ENCODE data around the gene PARD3B. TPM values are rescaled to one million over a fixed set of nuclear protein-coding genes. Genes with fewer than 3 reads are reported as not detected.

PARD3B gene
- total and polyA plus RNA-seq, 2 of the 13 experiments (the other 11 are each of a cell fraction or from before 2014, with no cell fraction given): 0.71 to 2.3 TPM

DNA sequence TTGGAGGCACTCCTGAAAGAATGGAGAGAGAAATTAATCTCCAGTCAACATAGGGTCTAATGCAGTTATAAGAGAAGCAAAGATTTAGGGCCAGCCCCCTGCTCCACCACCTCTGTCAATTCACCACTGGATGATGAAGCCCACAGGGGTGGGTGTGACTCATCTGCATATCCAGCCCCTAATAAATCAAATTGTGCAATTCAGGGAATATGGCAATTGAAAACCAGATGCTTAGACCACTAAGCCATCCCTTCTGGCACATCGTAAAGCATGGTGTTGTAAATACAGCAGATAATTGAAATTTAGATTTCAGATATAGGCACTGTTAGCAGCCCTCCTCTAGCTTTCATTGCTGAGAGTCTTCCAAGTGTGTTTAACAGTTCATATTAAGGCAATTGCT lies 541.4 kb downstream of the PARD3B start:
- TF ChIP-seq FOSL1 (CRISPR knock-in tag; IDR thresholded peaks at IDR 0.05; ENCODE audit: borderline replicate concordance) (no peak), SALL1 (CRISPR knock-in tag; IDR thresholded peaks at IDR 0.05) (no peak), ZNF124 (CRISPR knock-in tag; IDR thresholded peaks at IDR 0.05) (no peak), ZNF430 (CRISPR knock-in tag; IDR thresholded peaks at IDR 0.05) (no peak), ZNF24 (IDR thresholded peaks at IDR 0.05) (no peak), SP140L (CRISPR knock-in tag; IDR thresholded peaks at IDR 0.05; ENCODE audit: borderline replicate concordance) (no peak), ZNF644 (CRISPR knock-in tag; IDR thresholded peaks at IDR 0.05; ENCODE audit: low read depth) (no peak), IRF2 (CRISPR knock-in tag; IDR thresholded peaks at IDR 0.05) (no peak), KDM6A (CRISPR knock-in tag; IDR thresholded peaks at IDR 0.05; ENCODE audit: low read depth) (no peak), ZNF510 (CRISPR knock-in tag; IDR thresholded peaks at IDR 0.05; ENCODE audit: low read depth) (no peak)
- TF ChIP-seq, protein P1, sequence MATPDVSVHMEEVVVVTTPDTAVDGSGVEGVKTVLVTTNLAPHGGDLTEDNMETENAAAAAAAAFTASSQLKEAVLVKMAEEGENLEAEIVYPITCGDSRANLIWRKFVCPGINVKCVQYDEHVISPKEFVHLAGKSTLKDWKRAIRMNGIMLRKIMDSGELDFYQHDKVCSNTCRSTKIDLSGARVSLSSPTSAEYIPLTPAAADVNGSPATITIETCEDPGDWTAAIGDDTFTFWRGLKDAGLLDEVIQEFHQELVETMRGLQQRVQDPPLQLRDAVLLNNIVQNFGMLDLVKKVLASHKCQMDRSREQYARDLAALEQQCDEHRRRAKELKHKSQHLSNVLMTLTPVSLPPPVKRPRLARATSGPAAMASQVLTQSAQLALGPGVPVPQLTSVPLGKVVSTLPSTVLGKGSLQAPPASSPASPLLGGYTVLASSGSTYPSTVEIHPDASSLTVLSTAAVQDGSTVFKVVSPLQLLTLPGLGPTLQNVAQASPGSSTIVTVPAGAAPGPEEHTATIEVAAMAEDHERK (CRISPR knock-in tag; IDR thresholded peaks at IDR 0.05; ENCODE audit: low read depth): no peak
- TF ChIP-seq, protein P2, sequence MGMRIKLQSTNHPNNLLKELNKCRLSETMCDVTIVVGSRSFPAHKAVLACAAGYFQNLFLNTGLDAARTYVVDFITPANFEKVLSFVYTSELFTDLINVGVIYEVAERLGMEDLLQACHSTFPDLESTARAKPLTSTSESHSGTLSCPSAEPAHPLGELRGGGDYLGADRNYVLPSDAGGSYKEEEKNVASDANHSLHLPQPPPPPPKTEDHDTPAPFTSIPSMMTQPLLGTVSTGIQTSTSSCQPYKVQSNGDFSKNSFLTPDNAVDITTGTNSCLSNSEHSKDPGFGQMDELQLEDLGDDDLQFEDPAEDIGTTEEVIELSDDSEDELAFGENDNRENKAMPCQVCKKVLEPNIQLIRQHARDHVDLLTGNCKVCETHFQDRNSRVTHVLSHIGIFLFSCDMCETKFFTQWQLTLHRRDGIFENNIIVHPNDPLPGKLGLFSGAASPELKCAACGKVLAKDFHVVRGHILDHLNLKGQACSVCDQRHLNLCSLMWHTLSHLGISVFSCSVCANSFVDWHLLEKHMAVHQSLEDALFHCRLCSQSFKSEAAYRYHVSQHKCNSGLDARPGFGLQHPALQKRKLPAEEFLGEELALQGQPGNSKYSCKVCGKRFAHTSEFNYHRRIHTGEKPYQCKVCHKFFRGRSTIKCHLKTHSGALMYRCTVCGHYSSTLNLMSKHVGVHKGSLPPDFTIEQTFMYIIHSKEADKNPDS (CRISPR knock-in tag; IDR thresholded peaks at IDR 0.05): no peak
- TF ChIP-seq, protein P3, sequence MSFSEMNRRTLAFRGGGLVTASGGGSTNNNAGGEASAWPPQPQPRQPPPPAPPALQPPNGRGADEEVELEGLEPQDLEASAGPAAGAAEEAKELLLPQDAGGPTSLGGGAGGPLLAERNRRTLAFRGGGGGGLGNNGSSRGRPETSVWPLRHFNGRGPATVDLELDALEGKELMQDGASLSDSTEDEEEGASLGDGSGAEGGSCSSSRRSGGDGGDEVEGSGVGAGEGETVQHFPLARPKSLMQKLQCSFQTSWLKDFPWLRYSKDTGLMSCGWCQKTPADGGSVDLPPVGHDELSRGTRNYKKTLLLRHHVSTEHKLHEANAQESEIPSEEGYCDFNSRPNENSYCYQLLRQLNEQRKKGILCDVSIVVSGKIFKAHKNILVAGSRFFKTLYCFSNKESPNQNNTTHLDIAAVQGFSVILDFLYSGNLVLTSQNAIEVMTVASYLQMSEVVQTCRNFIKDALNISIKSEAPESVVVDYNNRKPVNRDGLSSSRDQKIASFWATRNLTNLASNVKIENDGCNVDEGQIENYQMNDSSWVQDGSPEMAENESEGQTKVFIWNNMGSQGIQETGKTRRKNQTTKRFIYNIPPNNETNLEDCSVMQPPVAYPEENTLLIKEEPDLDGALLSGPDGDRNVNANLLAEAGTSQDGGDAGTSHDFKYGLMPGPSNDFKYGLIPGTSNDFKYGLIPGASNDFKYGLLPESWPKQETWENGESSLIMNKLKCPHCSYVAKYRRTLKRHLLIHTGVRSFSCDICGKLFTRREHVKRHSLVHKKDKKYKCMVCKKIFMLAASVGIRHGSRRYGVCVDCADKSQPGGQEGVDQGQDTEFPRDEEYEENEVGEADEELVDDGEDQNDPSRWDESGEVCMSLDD (CRISPR knock-in tag; IDR thresholded peaks at IDR 0.05; ENCODE audit: borderline replicate concordance): no peak
- TF ChIP-seq, protein P4, sequence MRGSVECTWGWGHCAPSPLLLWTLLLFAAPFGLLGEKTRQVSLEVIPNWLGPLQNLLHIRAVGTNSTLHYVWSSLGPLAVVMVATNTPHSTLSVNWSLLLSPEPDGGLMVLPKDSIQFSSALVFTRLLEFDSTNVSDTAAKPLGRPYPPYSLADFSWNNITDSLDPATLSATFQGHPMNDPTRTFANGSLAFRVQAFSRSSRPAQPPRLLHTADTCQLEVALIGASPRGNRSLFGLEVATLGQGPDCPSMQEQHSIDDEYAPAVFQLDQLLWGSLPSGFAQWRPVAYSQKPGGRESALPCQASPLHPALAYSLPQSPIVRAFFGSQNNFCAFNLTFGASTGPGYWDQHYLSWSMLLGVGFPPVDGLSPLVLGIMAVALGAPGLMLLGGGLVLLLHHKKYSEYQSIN (CRISPR knock-in tag; IDR thresholded peaks at IDR 0.05; ENCODE audit: borderline replicate concordance): no peak
- no peaks in the 10 kb centered on the region for H3K4me1 ChIP-seq (ENCODE audit: insufficient read depth, low read length)
- DNase-seq (ENCODE audit: low spot score) (no peak), FAIRE-seq (no peak), ATAC-seq (no peak)
- no peaks in the 10 kb centered on the region for H3K79me2 ChIP-seq (ENCODE audit: insufficient read depth, low read length)
- intact Hi-C loops (cut with micrococcal nuclease; ENCODE audit: unreplicated experiment): no loop called here
- H4K20me1 ChIP-seq (ENCODE audit: insufficient read depth, low read length): no peaks in the 10 kb centered on the region
- H3K9ac ChIP-seq (ENCODE audit: insufficient read depth, low read depth, low read length): no peak overlapping the region
- H3K27ac ChIP-seq (ENCODE audit: extremely low read length, insufficient read depth, low read length): no peak overlapping the region
- H2AFZ ChIP-seq (ENCODE audit: low read length): no peak overlapping the region
- ChIA-PET CTCF (ENCODE audit: low intra/inter-chr PET ratio, low total read pairs) (no interaction called here), POLR2A (no interaction called here)
- H3K27me3 ChIP-seq (ENCODE audit: control insufficient read depth in 1 of 2, insufficient read depth in 2 of 2, low read length in 2 of 2): no peaks in the 10 kb centered on the region
- H3K36me3 ChIP-seq (replicated peaks in 1 of 2; ENCODE audit: control insufficient read depth in 1 of 2, insufficient read depth in 2 of 2, low read length in 2 of 2): no peaks in the 10 kb centered on the region
- in situ Hi-C loops (cut with HindIII; ENCODE audit: extremely low pct_ligation_motif_present, low pct_unique_long_range_greater_than_20kb): no loop called here
- 56% methylated on average over 1 of the region's 1 CpG for WGBS (ENCODE audit: low lambda C conversion rate)
- no peak overlapping the region for H3K4me3 ChIP-seq (replicated peaks in 1 of 3; ENCODE audit: insufficient read depth in 1 of 3, low read depth in 2 of 3, low read length in 3 of 3)
- H3K9me3 ChIP-seq (ENCODE audit: low read length): no peaks in the 10 kb centered on the region
- no peak overlapping the region for H3K4me2 ChIP-seq (ENCODE audit: low read depth, low read length)
- BruUV-seq (replicated peaks): no TSS peak

All from HepG2 (cell line).